A549 (cell line): ENCODE results near the gene GLB1L2. TPM values are rescaled to one million over a fixed set of nuclear protein-coding genes. Genes with fewer than 3 reads are reported as not detected.

Experiments
- ATAC-seq, 2 experiments: fragments of 200-7000 bp in 1 of 2; fragments of >200 bp in 1 of 2; cut with Nextera tagmentation in 1 of 2; cut with Tn5 transposase in 1 of 2; 3 replicates each; pipeline versions ENCODE4 v1.8.0 to v1.9.1; 2018 to 2020; ENCODE audit warnings: mild to moderate bottlenecking in 1 of 2, moderate library complexity in 1 of 2
- CTCF ChIA-PET: fragments of 300-600 bp; sonication (Branson Sonifier 250); formaldehyde crosslinking; extraction: SDS; loops from one replicate; lab custom pipeline; 2021; ENCODE audit warnings: antibody characterized with exemption, inconsistent platforms; lab: Yijun Ruan, JAX
- POLR2A ChIA-PET: fragments of 350-600 bp; formaldehyde crosslinking; extraction: SDS; loops from one replicate; lab custom pipeline; 2021; ENCODE audit warnings: antibody characterized with exemption, inconsistent platforms; lab: Yijun Ruan, JAX
- DNase-seq, 2 experiments: peaks; one replicate each; pipeline versions ENCODE4 v3.0.0 to v3.0.0-alpha.2; 2011 to 2016; ENCODE audit warnings: low read depth in 1 of 2, low spot score in 1 of 2
- FAIRE-seq: peaks from 2 replicates; lab custom pipeline; 2011; peaks lifted over from hg19 to GRCh38; lab: Jason Lieb, UNC
- H3K27ac ChIP-seq, 2 experiments: fragments of >200 bp; sonication (Bioruptor Twin); formaldehyde crosslinking; 3 replicates each; pipeline ENCODE4 v1.5.1; 2016 to 2017
- H3K4me1 ChIP-seq: fragments of >200 bp; sonication (Bioruptor Twin); formaldehyde crosslinking; 3 replicates; pipeline ENCODE4 v1.6.1; 2016
- H3K4me2 ChIP-seq: fragments of >200 bp; sonication (Bioruptor Twin); formaldehyde crosslinking; 3 replicates; pipeline ENCODE4 v1.6.1; 2016
- H3K4me3 ChIP-seq: fragments of >200 bp; sonication (Bioruptor Twin); formaldehyde crosslinking; 3 replicates; pipeline ENCODE4 v1.5.1; 2016
- H3K9me3 ChIP-seq: fragments of >200 bp; sonication (Bioruptor Twin); formaldehyde crosslinking; 3 replicates; pipeline ENCODE4 v1.6.1; 2016
- BHLHE40 ChIP-seq: IDR thresholded peaks from 2 replicates; pipeline ENCODE4 v1.6.1; 2012; ENCODE audit warnings: low read depth, low read length, inconsistent platforms
- CBX8 ChIP-seq: fragments of 200-600 bp; sonication (generic); IDR thresholded peaks from 2 replicates; pipeline ENCODE4 v1.6.1; 2016
- CHD2 ChIP-seq: fragments of 150-350 bp; IDR thresholded peaks from 2 replicates; pipeline ENCODE4 v1.6.1; 2014; ENCODE audit warnings: low read length; ENCODE audit not compliant: partially characterized antibody
- CHD4 ChIP-seq: fragments of 200-600 bp; sonication (generic); IDR thresholded peaks from 2 replicates; pipeline ENCODE4 v1.6.1; 2016; ENCODE audit warnings: antibody characterized with exemption, mild to moderate bottlenecking, borderline replicate concordance
- EHMT2 ChIP-seq: fragments of 200-600 bp; sonication (generic); IDR thresholded peaks from 2 replicates; pipeline ENCODE4 v1.6.1; 2016; ENCODE audit warnings: antibody characterized with exemption, low read depth, mild to moderate bottlenecking, moderate library complexity
- ESRRA ChIP-seq: fragments of 150-350 bp; IDR thresholded peaks from 2 replicates; pipeline ENCODE4 v1.6.1; 2014; ENCODE audit warnings: mild to moderate bottlenecking, low read length, borderline replicate concordance
- GATA3 ChIP-seq: IDR thresholded peaks from 2 replicates; pipeline ENCODE4 v1.6.1; 2012; ENCODE audit warnings: borderline replicate concordance
- JUN ChIP-seq, 2 experiments: fragments of >200 bp; sonication (Bioruptor Twin); formaldehyde crosslinking; IDR thresholded peaks; 2 replicates in 1 of 2; 3 replicates in 1 of 2; pipeline ENCODE4 v1.6.1; 2016 to 2017
- KDM5A ChIP-seq: fragments of 200-600 bp; sonication (generic); IDR thresholded peaks from 2 replicates; pipeline ENCODE4 v1.6.1; 2016; ENCODE audit warnings: antibody characterized with exemption, mild to moderate bottlenecking
- NFE2L2 ChIP-seq: fragments of 150-350 bp; conservative IDR thresholded peaks from 2 replicates; pipeline ENCODE4 v1.6.1; 2014; ENCODE audit warnings: low read length
- NR3C1 ChIP-seq: fragments of >200 bp; sonication (Bioruptor Twin); formaldehyde crosslinking; IDR thresholded peaks from 3 replicates; pipeline ENCODE4 v1.6.1; 2017
- PHF8 ChIP-seq: fragments of 200-600 bp; sonication (generic); IDR thresholded peaks from 2 replicates; pipeline ENCODE4 v1.6.1; 2016; ENCODE audit warnings: low read depth, mild to moderate bottlenecking, antibody characterized with exemption, moderate library complexity, borderline replicate concordance
- POLR2AphosphoS2 ChIP-seq: conservative IDR thresholded peaks from 2 replicates; pipeline ENCODE4 v1.6.1; 2012; ENCODE audit warnings: low read length, improper control_type of control experiment, inconsistent platforms
- RAD21 ChIP-seq, 2 experiments: fragments of >200 bp in 1 of 2; sonication (Bioruptor Twin) in 1 of 2; formaldehyde crosslinking in 1 of 2; IDR thresholded peaks in 1 of 2; conservative IDR thresholded peaks in 1 of 2; 2 replicates in 1 of 2; 3 replicates in 1 of 2; pipeline ENCODE4 v1.6.1; 2012 to 2018; ENCODE audit warnings: inconsistent platforms in 1 of 2
- RCOR1 ChIP-seq: fragments of 150-350 bp; IDR thresholded peaks from 2 replicates; pipeline ENCODE4 v1.6.1; 2014; ENCODE audit warnings: antibody characterized with exemption, low read length, low read depth
- REST ChIP-seq: fragments of 200-600 bp; sonication (generic); IDR thresholded peaks from 2 replicates; pipeline ENCODE4 v1.6.1; 2016; ENCODE audit warnings: antibody characterized with exemption, mild to moderate bottlenecking, moderate library complexity
- RFX5 ChIP-seq: fragments of 450-650 bp; IDR thresholded peaks from 2 replicates; pipeline ENCODE4 v1.7.1; 2014; ENCODE audit warnings: antibody characterized with exemption, mild to moderate bottlenecking, moderate library complexity
- RNF2 ChIP-seq: fragments of 200-600 bp; sonication (generic); IDR thresholded peaks from 2 replicates; pipeline ENCODE4 v1.6.1; 2016; ENCODE audit warnings: low read depth, mild to moderate bottlenecking, antibody characterized with exemption, moderate library complexity, borderline replicate concordance
- TP53 ChIP-seq: fragments of 250-450 bp; sonication (Bioruptor Pico); IDR thresholded peaks from 2 replicates; pipeline ENCODE4 v1.5.0; 2021; ENCODE audit warnings: mild to moderate bottlenecking, moderate library complexity
- WGBS: methylation state at CpG from one replicate; pipeline ENCODE4 v1.1.6; 2017; ENCODE audit errors: missing lambda C conversion rate; 5-methylcytosine and 5-hydroxymethylcytosine counted together
- polyA plus RNA-seq, 4 experiments: library from polyadenylated mRNA; depleted of rRNA in 3 of 4; stranded (reverse); fragments of >200 nt; fragmentation: RNase III in 1 of 4; extraction: RNeasy Plus Mini Kit Qiagen cat#74134 plus additional on column Dnase treatment in 1 of 4; gene quantifications; 2 replicates in 3 of 4; 3 replicates in 1 of 4; pipeline ENCODE4 v1.2.3, GENCODE V29; 2011 to 2017
- TF ChIP-seq, protein P1 (sequence below): fragments of 450-650 bp; IDR thresholded peaks from 2 replicates; pipeline ENCODE4 v1.6.1; 2014; ENCODE audit warnings: antibody characterized with exemption
- TF ChIP-seq, protein P2 (sequence below): fragments of 250-450 bp; sonication (Bioruptor Pico); IDR thresholded peaks from 2 replicates; pipeline ENCODE4 v1.5.0; 2020; ENCODE audit warnings: low read depth, mild to moderate bottlenecking, moderate library complexity
- TF ChIP-seq, protein P3 (sequence below): fragments of 250-450 bp; sonication (Bioruptor Pico); IDR thresholded peaks from 2 replicates; pipeline ENCODE4 v1.5.0; 2021; ENCODE audit warnings: mild to moderate bottlenecking, moderate library complexity, borderline replicate concordance
- TF ChIP-seq, protein P4 (sequence below): fragments of >200 bp; sonication (Bioruptor Twin); formaldehyde crosslinking; IDR thresholded peaks from 3 replicates; pipeline ENCODE4 v1.6.1; 2016

Gene GLB1L2
- polyA plus RNA-seq, 2 of the 4 experiments (the other 2 are of a cell fraction) = 1.1 to 3.5 TPM

GRCh38 chr11:134330611-134331353 lies 1.0 kb upstream of the GLB1L2 start:
- DNase-seq (no peak), ATAC-seq (no peak), FAIRE-seq (no peak)
- Histone ChIP-seq H3K4me1 (no peaks in the 10 kb centered on the region), H3K4me2 (peak overlapping the region; percentile 88), H3K9me3 (no peaks in the 10 kb centered on the region), H3K27ac (no peak overlapping the region), H3K4me3 (peak overlapping the region; percentile 48)
- TF ChIP-seq BHLHE40 (no peak), RCOR1 (no peak), RFX5 (no peak), KDM5A (no peak), POLR2AphosphoS2 (no peak), GATA3 (no peak), TP53 (CRISPR knock-in tag) (no peak), NR3C1 (no peak), CHD2 (no peak), RAD21 (conservative IDR thresholded peaks at IDR 0.05 in 1 of 2, IDR thresholded peaks at IDR 0.05 in 1 of 2) (no peak)
- TF ChIP-seq, protein P1, sequence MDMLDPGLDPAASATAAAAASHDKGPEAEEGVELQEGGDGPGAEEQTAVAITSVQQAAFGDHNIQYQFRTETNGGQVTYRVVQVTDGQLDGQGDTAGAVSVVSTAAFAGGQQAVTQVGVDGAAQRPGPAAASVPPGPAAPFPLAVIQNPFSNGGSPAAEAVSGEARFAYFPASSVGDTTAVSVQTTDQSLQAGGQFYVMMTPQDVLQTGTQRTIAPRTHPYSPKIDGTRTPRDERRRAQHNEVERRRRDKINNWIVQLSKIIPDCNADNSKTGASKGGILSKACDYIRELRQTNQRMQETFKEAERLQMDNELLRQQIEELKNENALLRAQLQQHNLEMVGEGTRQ = no peak
- CTCF ChIA-PET = no interaction called here
- POLR2A ChIA-PET = no interaction called here
- WGBS = 75% methylated on average over 22 of the region's 22 CpGs

GRCh38 chr11:134332189-134332631 lies 422 bp downstream of the GLB1L2 start:
- Histone ChIP-seq H3K4me2 (peak overlapping the region; percentile 88), H3K4me3 (peak overlapping the region; percentile 48), H3K4me1 (no peaks in the 10 kb centered on the region), H3K27ac (peak overlapping the region; percentile 22 to 46; a peak in 2 of 6 replicates), H3K9me3 (no peaks in the 10 kb centered on the region)
- 9% methylated on average over 12 of the region's 40 CpGs for WGBS
- TF ChIP-seq, protein P2, sequence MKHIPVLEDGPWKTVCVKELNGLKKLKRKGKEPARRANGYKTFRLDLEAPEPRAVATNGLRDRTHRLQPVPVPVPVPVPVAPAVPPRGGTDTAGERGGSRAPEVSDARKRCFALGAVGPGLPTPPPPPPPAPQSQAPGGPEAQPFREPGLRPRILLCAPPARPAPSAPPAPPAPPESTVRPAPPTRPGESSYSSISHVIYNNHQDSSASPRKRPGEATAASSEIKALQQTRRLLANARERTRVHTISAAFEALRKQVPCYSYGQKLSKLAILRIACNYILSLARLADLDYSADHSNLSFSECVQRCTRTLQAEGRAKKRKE (CRISPR knock-in tag) = no peak
- TF ChIP-seq RNF2 = 0 out of 2 replicates have a peak, but pooled peaks have one; percentile 64
- ChIA-PET POLR2A (no interaction called here), CTCF (no interaction called here)
- peak; percentile 45 to 60; a peak in 5 of 6 replicates for ATAC-seq
- no peak for DNase-seq
- FAIRE-seq = no peak

DNA sequence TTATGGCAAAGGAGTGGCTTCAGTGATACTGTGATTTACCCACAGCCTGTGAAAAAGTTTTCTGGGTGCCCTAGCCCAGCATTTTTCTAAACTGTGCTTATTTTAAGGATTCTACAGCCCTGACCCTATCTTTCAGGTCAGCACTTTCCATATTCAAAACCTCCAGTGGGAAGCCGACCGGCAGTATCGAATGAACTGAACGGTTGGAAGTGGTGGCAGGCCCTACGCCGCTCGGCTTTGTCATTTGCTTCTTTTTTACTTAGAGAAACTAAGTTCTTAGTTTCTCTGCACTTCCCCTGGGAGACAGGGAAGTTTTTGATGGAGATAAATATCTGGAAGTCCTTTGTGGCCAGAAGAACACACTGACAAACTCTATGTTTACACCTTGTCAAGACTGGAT lies 994 bp downstream of the GLB1L2 start:
- DNase-seq = no peak
- WGBS = 97% methylated on average over 7 of the region's 7 CpGs
- no peak for FAIRE-seq
- Histone ChIP-seq H3K27ac (no peak overlapping the region), H3K4me3 (no peak overlapping the region), H3K9me3 (no peaks in the 10 kb centered on the region), H3K4me2 (peak overlapping the region; percentile 88; the same call in 2 of the 3 replicates), H3K4me1 (no peaks in the 10 kb centered on the region)
- no peak for ATAC-seq
- ChIA-PET CTCF (no interaction called here), POLR2A (no interaction called here)
- TF ChIP-seq NFE2L2 (no peak), JUN (IDR thresholded peaks at IDR 0.05) (no peak), CHD2 (no peak), EHMT2 (no peak), CBX8 (no peak), REST (no peak), ESRRA (no peak), PHF8 (no peak), CHD4 (no peak)
- TF ChIP-seq, protein P3, sequence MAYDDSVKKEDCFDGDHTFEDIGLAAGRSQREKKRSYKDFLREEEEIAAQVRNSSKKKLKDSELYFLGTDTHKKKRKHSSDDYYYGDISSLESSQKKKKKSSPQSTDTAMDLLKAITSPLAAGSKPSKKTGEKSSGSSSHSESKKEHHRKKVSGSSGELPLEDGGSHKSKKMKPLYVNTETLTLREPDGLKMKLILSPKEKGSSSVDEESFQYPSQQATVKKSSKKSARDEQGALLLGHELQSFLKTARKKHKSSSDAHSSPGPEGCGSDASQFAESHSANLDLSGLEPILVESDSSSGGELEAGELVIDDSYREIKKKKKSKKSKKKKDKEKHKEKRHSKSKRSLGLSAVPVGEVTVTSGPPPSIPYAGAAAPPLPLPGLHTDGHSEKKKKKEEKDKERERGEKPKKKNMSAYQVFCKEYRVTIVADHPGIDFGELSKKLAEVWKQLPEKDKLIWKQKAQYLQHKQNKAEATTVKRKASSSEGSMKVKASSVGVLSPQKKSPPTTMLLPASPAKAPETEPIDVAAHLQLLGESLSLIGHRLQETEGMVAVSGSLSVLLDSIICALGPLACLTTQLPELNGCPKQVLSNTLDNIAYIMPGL (CRISPR knock-in tag) = no peak
- TF ChIP-seq, protein P4, sequence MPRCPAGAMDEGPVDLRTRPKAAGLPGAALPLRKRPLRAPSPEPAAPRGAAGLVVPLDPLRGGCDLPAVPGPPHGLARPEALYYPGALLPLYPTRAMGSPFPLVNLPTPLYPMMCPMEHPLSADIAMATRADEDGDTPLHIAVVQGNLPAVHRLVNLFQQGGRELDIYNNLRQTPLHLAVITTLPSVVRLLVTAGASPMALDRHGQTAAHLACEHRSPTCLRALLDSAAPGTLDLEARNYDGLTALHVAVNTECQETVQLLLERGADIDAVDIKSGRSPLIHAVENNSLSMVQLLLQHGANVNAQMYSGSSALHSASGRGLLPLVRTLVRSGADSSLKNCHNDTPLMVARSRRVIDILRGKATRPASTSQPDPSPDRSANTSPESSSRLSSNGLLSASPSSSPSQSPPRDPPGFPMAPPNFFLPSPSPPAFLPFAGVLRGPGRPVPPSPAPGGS = no peak
- TF ChIP-seq, protein P1 = no peak
